Natural killer cell treated with Interleukin-12 subunit alpha and Interleukin-12 subunit beta and Interleukin-15 and Interleukin-18, amount 100 ng/mL, for 72 hours (primary cell): ENCODE measurements around the gene DFFB. TPM values are rescaled to one million over a fixed set of nuclear protein-coding genes. Genes with fewer than 3 reads are reported as not detected.

ENCODE experiments used
- ATAC-seq, 2 donors: fragments of 150-1000 bp; cut with Tn5 transposase in 1 of 2; sonication (Bioruptor Pico), chemical (Tn5 transposase) in 1 of 2; 2 replicates each; pipeline ENCODE4 v1.10.0; 2021
- DNase-seq: peaks from one replicate; pipeline ENCODE4 v3.0.0; 2022; ENCODE audit warnings: low spot score
- H3K27ac Mint-ChIP-seq, 2 donors: 1 replicate in 1 of 2; 2 replicates in 1 of 2; pipeline ENCODE4 v1.8.0; 2022; ENCODE audit warnings: mixed read lengths in 2 of 2, mild to moderate bottlenecking in 1 of 2, moderate library complexity in 1 of 2
- H3K27me3 Mint-ChIP-seq, 2 donors: 1 replicate in 1 of 2; 2 replicates in 1 of 2; pipeline ENCODE4 v1.8.0; 2022; ENCODE audit warnings: mixed read lengths in 2 of 2
- H3K36me3 Mint-ChIP-seq: one replicate; pipeline ENCODE4 v1.8.0; 2022; ENCODE audit warnings: mixed read lengths
- H3K4me1 Mint-ChIP-seq, 2 donors: 1 replicate in 1 of 2; 2 replicates in 1 of 2; pipeline ENCODE4 v1.8.0; 2022; ENCODE audit warnings: low read depth in 2 of 2, mixed read lengths in 2 of 2, mild to moderate bottlenecking in 1 of 2
- H3K4me3 Mint-ChIP-seq: one replicate; pipeline ENCODE4 v1.8.0; 2022; ENCODE audit warnings: mixed read lengths
- H3K9me3 Mint-ChIP-seq: 2 replicates; pipeline ENCODE4 v1.8.0; 2022; ENCODE audit warnings: mixed read lengths
- total RNA-seq, 2 donors: library from RNA; stranded (reverse); gene quantifications; one replicate each; pipeline ENCODE4 v1.2.3, GENCODE V29; 2022

DFFB gene
- total RNA-seq, 2 donors from 2014 or later: 13.3 to 19.4 TPM

DNA sequence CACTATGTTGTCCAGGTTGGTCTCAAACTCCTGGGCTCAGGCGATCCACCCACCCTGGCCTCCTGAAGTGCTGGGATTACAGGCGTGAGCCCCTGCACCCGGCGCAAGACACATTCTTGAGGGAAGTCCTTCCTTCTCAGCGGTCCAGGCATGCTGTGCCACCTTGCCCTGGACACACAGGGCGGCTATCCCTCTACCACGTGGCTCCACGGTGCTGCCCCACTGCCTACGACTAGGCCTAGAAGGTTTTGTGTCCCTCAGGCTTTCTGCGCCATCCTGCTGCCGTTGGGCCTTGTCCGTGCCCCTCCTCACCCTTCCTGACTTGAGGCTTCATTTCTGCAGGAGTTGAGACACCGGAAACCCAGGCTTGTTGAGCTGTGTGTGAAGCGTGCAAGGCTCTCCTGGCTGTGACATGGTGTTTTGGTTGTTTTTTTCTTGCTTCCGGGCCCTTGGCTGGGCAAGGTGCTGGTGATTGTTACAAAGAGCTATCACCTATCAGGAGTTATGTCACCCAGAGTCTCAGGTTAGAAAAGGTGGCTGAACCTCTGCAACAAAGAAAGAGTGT lies 28.9 kb downstream of the DFFB start:
- H3K27me3 Mint-ChIP-seq: no peaks in the 10 kb centered on the region
- no peak for DNase-seq
- no peaks in the 10 kb centered on the region for H3K9me3 Mint-ChIP-seq
- H3K36me3 Mint-ChIP-seq: peaks cover 8% of the 10 kb centered on the region
- H3K27ac Mint-ChIP-seq: peak overlapping the region in 1 of 2 donors; percentile 47
- peaks cover 21 to 40% of the 10 kb centered on the region in 2 donors for H3K4me1 Mint-ChIP-seq
- no peak overlapping the region for H3K4me3 Mint-ChIP-seq
- no peak for ATAC-seq

DNA sequence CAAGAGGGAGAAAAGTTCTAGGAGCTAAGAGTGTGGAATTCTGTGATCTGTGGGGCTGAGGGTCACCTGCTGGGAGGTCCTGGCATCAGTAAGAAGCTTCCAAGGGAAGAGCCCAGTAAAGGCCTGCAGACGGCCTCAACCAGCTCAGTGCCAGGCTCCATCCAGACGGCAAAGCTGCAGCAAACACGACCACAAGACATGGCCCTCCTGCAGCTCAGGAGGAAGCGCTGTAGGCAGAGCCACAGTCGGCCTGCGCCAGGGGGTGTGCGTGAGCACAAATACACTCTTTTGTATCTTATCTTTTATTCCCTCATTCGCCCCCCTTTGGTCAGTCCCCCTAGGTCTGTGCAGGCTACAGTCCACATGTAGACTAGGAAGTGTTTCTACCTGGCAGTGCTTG lies 29.4 kb downstream of the DFFB start:
- H3K9me3 Mint-ChIP-seq: no peaks in the 10 kb centered on the region
- H3K4me1 Mint-ChIP-seq: peaks cover 21 to 40% of the 10 kb centered on the region in 2 donors
- DNase-seq: no peak

DNA sequence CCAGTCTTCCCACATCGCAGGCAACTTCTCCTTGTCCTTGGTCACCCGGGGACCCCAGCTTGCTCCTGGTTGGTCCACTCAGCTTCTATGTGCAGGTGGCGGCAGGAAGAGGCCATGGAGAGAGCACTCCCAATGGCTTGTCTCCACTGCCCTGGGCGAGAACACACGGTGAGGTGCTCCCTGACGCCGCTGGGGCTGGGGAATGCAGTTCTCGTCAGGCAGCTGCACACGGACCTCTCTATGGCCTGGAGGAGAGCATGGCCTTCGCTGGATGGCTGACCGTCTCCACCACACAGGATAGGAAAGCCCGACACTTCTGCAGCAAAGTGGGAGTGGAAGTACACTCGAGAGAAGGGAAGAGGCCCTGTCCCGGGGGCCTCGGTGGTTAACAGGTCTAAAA lies 31.0 kb downstream of the DFFB start:
- no peak for DNase-seq
- H3K4me1 Mint-ChIP-seq: peaks cover 19 to 41% of the 10 kb centered on the region in 2 donors
- ATAC-seq: no peak

More for the DNA sequence above, 29.4 kb downstream of the DFFB start:
- no peak for ATAC-seq
- Mint-ChIP-seq H3K36me3 (peaks cover 8% of the 10 kb centered on the region), H3K4me3 (no peak overlapping the region), H3K27ac (peak overlapping the region in 1 of 2 donors; percentile 47), H3K27me3 (no peaks in the 10 kb centered on the region)

DNA sequence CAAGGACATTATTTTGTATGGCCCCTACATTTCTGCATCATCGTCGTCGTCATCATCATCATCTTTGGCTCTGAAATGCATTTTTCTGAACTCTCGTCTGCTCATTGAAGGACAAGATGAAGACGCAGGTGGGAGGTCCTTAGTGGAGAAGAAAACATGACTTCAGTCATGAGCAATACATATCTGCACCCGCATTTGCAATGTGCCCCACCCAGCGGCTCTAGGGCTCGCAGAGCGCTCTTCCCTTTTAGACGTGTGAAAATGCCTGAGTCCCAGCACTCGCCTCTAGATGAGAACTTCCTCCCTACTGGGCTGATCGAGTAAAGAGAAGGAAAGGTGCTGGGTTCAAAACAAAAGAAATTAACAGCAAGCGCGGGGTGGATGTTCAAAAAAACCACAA lies 32.7 kb downstream of the DFFB start:
- no peak for DNase-seq
- Mint-ChIP-seq H3K36me3 (peaks cover 8% of the 10 kb centered on the region), H3K27ac (peak overlapping the region; percentile 55 to 83), H3K4me1 (peaks cover 16 to 31% of the 10 kb centered on the region in 2 donors), H3K4me3 (peak overlapping the region; percentile 74), H3K27me3 (no peaks in the 10 kb centered on the region), H3K9me3 (no peaks in the 10 kb centered on the region)
- ATAC-seq: peak; percentile 59 to 69

More for the DNA sequence above, 31.0 kb downstream of the DFFB start:
- H3K36me3 Mint-ChIP-seq: peaks cover 8% of the 10 kb centered on the region
- no peaks in the 10 kb centered on the region for H3K9me3 Mint-ChIP-seq
- no peak overlapping the region for H3K4me3 Mint-ChIP-seq
- peak overlapping the region in 1 of 2 donors; percentile 57 for H3K27ac Mint-ChIP-seq
- no peaks in the 10 kb centered on the region for H3K27me3 Mint-ChIP-seq

DNA sequence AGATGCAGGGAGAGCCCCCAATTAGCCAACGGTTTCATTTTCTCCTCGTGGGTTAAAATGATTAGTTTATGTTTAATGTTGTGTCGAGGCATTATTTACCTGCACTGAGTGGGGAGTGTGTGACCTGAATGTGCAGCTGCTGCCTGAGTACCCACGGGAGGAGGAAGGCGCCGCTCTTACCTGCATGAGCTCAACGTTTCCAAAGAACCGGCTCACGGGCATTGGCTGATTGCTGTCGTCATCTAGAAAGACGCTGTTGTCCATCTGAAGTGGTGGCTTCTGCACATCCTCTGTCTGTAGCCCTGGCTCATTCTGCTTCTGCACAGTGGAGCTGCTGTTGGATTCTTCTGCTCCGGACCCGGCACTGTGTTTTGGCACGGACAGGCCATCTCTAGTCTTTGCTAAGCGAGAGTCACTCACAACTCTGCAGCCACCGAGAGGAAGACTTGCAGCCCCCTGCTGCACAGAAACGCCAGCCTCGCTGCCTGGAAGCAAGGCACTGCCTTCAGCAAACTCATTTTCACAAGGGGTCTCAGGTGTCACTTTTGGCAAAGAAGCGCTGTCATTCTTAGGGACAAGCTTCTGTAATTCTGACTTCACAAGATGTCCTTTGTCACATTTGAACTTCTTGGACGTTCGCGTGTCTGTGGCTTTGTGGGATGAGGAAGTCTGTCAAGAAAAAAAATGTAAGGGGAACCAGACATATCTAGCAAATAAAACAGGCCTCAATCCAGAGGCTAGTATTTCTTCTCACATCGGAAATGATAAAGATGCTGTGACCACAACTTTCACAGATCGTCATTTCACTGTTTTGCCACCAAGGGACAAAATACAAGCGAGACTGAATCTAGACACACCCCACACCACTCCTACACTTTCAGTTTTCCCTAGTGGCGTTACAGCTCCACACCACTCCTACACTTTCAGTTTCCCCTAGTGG lies 33.4 kb downstream of the DFFB start:
- Mint-ChIP-seq H3K4me3 (peak overlapping the region; percentile 74), H3K27ac (peak overlapping the region; percentile 55 to 83), H3K4me1 (peaks cover 17 to 30% of the 10 kb centered on the region in 2 donors), H3K9me3 (no peaks in the 10 kb centered on the region), H3K36me3 (peaks cover 8% of the 10 kb centered on the region), H3K27me3 (no peaks in the 10 kb centered on the region)
- DNase-seq: peak; percentile 74
- peak; percentile 93 for ATAC-seq

DNA sequence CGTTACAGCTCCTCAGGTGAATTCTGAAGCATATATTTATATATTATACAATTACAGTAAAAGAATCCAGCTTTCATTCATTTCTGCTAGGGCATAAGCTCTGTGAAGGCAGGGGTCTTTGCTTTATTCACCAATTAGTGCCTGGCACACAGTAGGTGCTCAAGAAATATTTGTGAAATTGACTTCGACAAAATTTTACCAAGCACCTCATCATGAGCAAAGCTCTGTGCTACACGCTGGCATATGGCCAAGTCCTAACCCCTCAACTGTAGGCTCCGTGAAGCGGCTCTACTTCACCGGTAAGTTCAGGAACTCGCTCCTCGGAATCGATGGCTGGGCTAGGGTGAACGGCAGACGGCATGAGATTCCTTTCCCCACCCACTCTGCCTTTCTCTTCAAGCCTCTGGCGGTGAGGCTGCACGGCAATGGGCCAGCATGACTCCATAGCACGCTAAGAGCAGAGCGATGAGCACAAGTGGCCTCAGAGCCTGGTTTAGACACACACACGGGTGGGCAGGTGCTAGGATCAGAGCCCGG lies 34.1 kb downstream of the DFFB start:
- no peaks in the 10 kb centered on the region for H3K27me3 Mint-ChIP-seq
- ATAC-seq: no peak
- H3K9me3 Mint-ChIP-seq: no peaks in the 10 kb centered on the region
- H3K4me1 Mint-ChIP-seq: peaks cover 24 to 35% of the 10 kb centered on the region in 2 donors
- no peak overlapping the region for H3K4me3 Mint-ChIP-seq
- H3K36me3 Mint-ChIP-seq: peaks cover 8% of the 10 kb centered on the region
- no peak for DNase-seq
- peak overlapping the region in 1 of 2 donors; percentile 55 for H3K27ac Mint-ChIP-seq

DNA sequence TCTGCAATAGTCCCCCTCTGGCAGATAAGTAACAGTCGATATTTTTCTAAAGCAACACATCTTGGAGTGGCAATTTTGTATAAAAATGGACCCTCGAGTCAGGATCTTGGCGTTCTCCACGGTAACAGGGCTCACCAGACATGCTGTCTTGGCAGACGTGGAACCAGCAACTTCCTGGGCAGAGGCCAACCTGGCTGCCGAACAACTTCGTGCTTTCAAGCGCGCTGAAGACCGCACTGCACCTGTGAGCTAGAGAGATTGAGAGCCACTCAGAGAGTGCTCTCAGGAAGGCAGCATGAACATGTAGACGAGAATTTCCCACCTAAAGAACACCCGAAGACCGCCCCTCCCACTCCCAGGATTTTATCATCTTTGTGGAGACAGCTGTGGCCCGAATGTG lies 35.5 kb downstream of the DFFB start:
- Mint-ChIP-seq H3K4me3 (no peak overlapping the region), H3K27ac (peak overlapping the region in 1 of 2 donors; percentile 44), H3K9me3 (no peaks in the 10 kb centered on the region), H3K27me3 (no peaks in the 10 kb centered on the region), H3K4me1 (peaks cover 37 to 40% of the 10 kb centered on the region in 2 donors), H3K36me3 (peaks cover 14% of the 10 kb centered on the region)
- DNase-seq (no peak), ATAC-seq (no peak)

DNA sequence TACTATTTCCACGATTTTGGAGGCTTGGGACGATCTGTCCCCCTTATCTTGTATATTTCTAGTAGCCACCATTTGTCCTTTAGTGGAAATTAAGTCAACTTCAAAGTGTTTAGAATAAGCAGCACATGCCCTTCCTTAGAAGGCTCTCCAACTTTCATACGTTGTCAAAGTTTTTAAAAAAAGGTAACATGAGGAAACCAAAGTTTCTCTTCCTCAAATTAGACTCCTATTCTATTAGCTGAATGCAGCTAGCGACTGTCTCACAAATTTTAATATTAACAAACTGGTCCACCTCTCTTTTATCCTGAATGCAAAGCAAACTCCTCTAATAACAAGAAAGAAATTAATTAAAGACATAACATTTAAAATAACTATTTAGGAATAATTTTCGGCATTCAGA lies 35.9 kb downstream of the DFFB start:
- Mint-ChIP-seq H3K4me1 (peaks cover 41% of the 10 kb centered on the region in 2 donors), H3K27me3 (no peaks in the 10 kb centered on the region), H3K27ac (no peak overlapping the region), H3K36me3 (peaks cover 14% of the 10 kb centered on the region), H3K9me3 (no peaks in the 10 kb centered on the region), H3K4me3 (no peak overlapping the region)
- DNase-seq: no peak
- ATAC-seq: no peak

DNA sequence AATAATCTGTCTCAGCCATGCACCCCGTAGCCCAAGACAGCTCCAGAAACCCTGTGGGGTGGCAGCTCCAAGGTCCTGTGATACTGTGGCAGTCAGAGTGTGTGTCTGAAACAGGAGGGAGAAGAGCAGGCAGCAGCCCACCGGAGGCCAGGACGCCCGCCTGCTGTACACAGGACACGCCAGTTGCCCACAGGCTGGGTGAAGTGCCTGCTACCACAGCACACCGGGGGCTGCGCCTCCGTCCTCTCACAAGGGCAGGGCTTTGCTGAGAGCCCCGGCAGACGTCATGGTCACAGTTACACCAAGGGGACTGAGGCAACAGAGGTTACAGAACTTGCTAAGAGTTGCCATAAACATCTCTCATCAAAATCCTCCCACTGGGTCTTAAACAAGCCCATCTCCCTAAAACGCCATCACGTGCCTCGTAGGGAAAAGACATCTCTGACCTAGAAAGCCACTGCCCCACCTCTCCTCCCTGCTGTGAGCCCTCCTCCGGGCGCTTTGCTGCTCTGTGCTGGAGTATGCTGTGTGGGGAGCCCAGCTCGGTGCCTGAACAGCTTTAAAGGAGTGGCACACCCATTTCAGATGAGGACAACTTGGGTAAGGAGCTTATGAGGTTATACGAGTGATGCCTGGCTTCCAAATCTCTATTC lies 37.5 kb downstream of the DFFB start:
- ATAC-seq (no peak), DNase-seq (no peak)
- Mint-ChIP-seq H3K27me3 (no peaks in the 10 kb centered on the region), H3K36me3 (peaks cover 13% of the 10 kb centered on the region), H3K9me3 (no peaks in the 10 kb centered on the region), H3K4me3 (no peak overlapping the region), H3K27ac (peak overlapping the region in 1 of 2 donors; percentile 61), H3K4me1 (peaks cover 42 to 51% of the 10 kb centered on the region in 2 donors)

DNA sequence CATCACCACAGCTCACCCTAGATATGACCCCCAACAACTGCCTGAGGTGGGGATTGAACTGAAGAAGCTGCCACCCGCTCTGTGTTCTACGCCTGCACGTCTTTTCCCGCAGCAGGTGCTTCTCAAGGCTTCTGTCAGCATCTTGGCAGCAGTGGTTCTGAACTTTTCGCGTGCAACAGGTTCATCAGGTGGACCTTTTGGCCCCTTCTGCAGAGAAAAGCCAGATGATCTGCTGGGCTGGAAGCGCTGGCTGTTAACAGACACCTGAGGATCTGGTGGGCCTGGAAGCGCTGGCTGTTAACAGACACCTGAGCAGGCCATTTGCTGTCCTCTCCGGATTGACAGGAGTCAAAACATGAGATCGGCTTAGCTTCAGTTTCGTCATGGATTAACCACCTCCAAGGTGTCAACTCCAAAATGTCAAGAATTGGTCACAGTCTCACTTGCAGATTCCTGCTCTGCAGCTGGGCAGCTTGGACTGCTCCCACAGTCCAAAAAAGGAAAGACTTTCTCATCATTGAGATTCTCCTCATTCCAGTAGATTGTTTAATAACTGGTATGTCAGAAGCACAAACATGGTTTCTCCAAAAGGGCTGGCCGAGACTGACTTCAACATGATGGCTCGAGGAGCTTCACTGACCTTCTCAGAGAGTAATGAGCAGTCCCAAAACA lies 38.1 kb downstream of the DFFB start:
- Mint-ChIP-seq H3K4me1 (peaks cover 36 to 44% of the 10 kb centered on the region in 2 donors), H3K36me3 (peaks cover 7% of the 10 kb centered on the region), H3K4me3 (no peak overlapping the region), H3K27me3 (no peaks in the 10 kb centered on the region), H3K9me3 (no peaks in the 10 kb centered on the region), H3K27ac (peak overlapping the region in 1 of 2 donors; percentile 38)
- ATAC-seq (no peak), DNase-seq (no peak)

DNA sequence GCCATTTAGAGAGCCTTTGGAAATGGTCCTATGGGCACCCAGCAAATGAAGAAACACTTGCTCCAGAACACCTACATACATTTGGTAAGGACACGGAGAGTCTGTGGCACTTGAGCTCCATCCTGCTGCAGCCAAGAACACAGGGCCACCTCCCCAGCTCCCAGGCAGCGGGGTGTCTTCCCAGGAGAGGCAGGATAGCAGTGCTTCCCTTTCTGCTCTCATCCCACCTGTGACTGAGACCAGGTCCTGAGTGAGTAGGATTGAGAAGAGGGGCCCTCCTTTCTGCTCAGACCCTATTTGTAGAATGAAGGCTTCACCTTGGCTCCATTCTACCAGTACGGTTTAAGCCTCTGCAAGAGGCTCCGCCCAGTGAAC lies 38.7 kb downstream of the DFFB start:
- ATAC-seq (no peak), DNase-seq (no peak)
- no peak overlapping the region for H3K4me3 Mint-ChIP-seq
- H3K27me3 Mint-ChIP-seq: no peaks in the 10 kb centered on the region
- H3K9me3 Mint-ChIP-seq: no peaks in the 10 kb centered on the region
- H3K4me1 Mint-ChIP-seq: peaks cover 31 to 39% of the 10 kb centered on the region in 2 donors
- H3K36me3 Mint-ChIP-seq: peaks cover 7% of the 10 kb centered on the region
- H3K27ac Mint-ChIP-seq: peak overlapping the region; percentile 4 to 38

DNA sequence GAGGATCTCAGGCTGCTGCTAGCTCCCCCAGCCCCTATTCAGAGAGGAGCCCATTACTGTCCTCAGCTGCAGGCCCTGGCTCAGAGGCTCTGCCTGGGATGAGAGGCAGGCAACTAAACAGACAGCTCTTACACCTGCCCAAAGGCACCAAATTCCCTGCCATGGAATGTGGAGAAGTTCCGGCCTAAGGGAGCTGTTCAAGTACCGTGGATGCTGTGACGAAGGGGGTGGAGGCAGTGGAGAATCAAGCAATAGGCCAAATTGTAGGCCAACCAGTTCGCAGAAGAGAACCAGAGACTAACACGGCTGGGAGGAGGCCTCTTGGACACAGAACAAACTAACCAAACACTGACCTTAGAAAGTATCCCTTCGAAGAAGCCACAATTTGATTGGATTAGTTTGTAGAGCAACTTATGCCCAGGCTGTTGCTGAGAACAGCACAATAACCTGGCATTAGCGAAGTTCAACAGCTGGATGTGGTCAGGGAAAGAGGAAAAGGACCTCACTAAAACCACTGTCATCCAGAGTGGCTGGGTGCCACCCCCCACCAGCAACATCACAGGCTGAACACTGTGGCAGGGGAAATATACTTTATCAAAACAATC lies 39.2 kb downstream of the DFFB start:
- Mint-ChIP-seq H3K4me3 (no peak overlapping the region), H3K9me3 (no peaks in the 10 kb centered on the region), H3K4me1 (peaks cover 30 to 37% of the 10 kb centered on the region in 2 donors), H3K36me3 (peaks cover 7% of the 10 kb centered on the region), H3K27me3 (no peaks in the 10 kb centered on the region), H3K27ac (peak overlapping the region; percentile 4 to 38)
- ATAC-seq (no peak), DNase-seq (no peak)

DNA sequence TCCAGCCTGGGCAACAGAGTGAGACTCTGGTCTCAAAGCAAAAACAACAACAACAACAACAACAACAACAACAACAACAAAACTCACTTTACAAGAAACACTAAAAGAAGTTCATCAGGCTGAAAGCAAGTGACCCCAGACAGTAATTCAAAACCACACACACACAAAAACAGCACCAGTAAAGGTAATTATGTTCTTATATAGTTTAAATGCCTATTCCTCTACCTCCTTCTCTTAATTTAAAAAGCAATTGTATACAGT lies 41.1 kb downstream of the DFFB start:
- no peaks in the 10 kb centered on the region for H3K27me3 Mint-ChIP-seq
- ATAC-seq (no peak), DNase-seq (no peak)
- H3K27ac Mint-ChIP-seq: peak overlapping the region; percentile 84 to 97
- peaks cover 7% of the 10 kb centered on the region for H3K36me3 Mint-ChIP-seq
- peaks cover 35 to 49% of the 10 kb centered on the region in 2 donors for H3K4me1 Mint-ChIP-seq
- H3K4me3 Mint-ChIP-seq: peak overlapping the region; percentile 94
- H3K9me3 Mint-ChIP-seq: no peaks in the 10 kb centered on the region
